ENCODE results near the gene ZNF205. TPM values are rescaled to one million over a fixed set of nuclear protein-coding genes. Genes with fewer than 3 reads are reported as not detected.
"Not testable (repeated sequence)": the region's sequence is repeated elsewhere in the genome, so short reads cannot be mapped to it uniquely, and the experiment has no call there.

ZNF205 gene
- total and polyA plus RNA-seq, 2 experiments from 2014 or later, result 16.6 to 29.1 TPM

- H3K27me3 Mint-ChIP-seq (ENCODE audit: insufficient read depth, low read depth, poor library complexity), result peaks cover 11% of the 10 kb centered on the region
- Histone ChIP-seq H3K36me3 (ENCODE audit: insufficient read depth) (no peaks in the 10 kb centered on the region; the same call in 1 of the 2 replicates), H3K27me3 (ENCODE audit: insufficient read depth) (no peaks in the 10 kb centered on the region), H3K4me3 (no peak overlapping the region), H3K9me2 (ENCODE audit: insufficient read depth) (no peaks in the 10 kb centered on the region), H3K27ac (ENCODE audit: low read depth) (no peak overlapping the region), H3K4me1 (ENCODE audit: insufficient read depth) (peaks cover 9% of the 10 kb centered on the region), H3F3A (replicated peaks; ENCODE audit: low read depth) (no peaks in the 10 kb centered on the region), H4K20me1 (replicated peaks; ENCODE audit: insufficient read depth) (0 out of 2 replicates have a peak, but pooled peaks cover 4% of the 10 kb centered on the region), H3K79me2 (replicated peaks; ENCODE audit: insufficient read depth) (no peaks in the 10 kb centered on the region), H3K4me2 (no peak overlapping the region), H2AFZ (no peak overlapping the region)
- ATAC-seq (no peak), DNase-seq (ENCODE audit: low spot score) (no peak)
- H3K9me3 Mint-ChIP-seq, result no peaks in the 10 kb centered on the region
- peaks cover 48% of the 10 kb centered on the region for H3K36me3 Mint-ChIP-seq (ENCODE audit: low read depth)
- no peak overlapping the region for H3K4me3 Mint-ChIP-seq
- H3K4me1 Mint-ChIP-seq, result peaks cover 37% of the 10 kb centered on the region
- TF ChIP-seq STAT1 (IDR thresholded peaks at IDR 0.05; ENCODE audit: unreplicated experiment) (no peak), ZNF331 (CRISPR knock-in tag; IDR thresholded peaks at IDR 0.05; ENCODE audit: low read depth) (no peak), CTCF (conservative IDR thresholded peaks at IDR 0.05; ENCODE audit: low read depth in 2 of 2) (no peak), ETS1 (IDR thresholded peaks at IDR 0.05) (no peak), JUNB (IDR thresholded peaks at IDR 0.05; ENCODE audit: unreplicated experiment) (no peak)
- H3K27ac Mint-ChIP-seq, result no peak overlapping the region
Measured at GRCh38 chr16:3080024-3080423, 32.4 kb upstream of the ZNF205 start.

DNA sequence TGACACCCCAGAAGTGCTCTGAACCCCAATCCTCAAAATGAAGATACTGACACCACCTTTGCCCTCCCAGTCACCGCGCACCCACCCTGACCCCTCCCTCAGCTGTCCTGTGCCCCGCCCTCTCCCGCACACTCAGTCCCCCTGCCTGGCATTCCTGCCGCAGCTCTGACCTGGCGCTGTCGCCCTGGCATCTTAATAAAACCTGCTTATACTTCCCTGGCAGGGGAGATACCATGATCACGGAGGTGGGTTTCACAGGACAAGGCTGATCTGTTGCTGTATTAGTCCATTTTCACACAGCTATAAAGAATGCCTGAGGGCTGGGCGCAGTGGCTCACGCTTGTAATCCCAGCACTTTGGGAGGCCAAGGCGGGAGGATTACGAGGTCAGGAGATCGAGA lies 30.4 kb upstream of the ZNF205 start:
- not testable (repeated sequence) for H3K4me1 ChIP-seq (ENCODE audit: insufficient read depth); H3K4me3 ChIP-seq; ATAC-seq; H3K27ac ChIP-seq (ENCODE audit: low read depth); H3K4me3 Mint-ChIP-seq; H3K9me3 Mint-ChIP-seq; H3K27me3 ChIP-seq (ENCODE audit: insufficient read depth); H4K20me1 ChIP-seq (replicated peaks; ENCODE audit: insufficient read depth); DNase-seq (ENCODE audit: low spot score); H3K27ac Mint-ChIP-seq; H3K4me2 ChIP-seq; H3K79me2 ChIP-seq (replicated peaks; ENCODE audit: insufficient read depth); H2AFZ ChIP-seq; H3K27me3 Mint-ChIP-seq (ENCODE audit: insufficient read depth, low read depth, poor library complexity); H3K36me3 ChIP-seq (ENCODE audit: insufficient read depth); H3K9me2 ChIP-seq (ENCODE audit: insufficient read depth)
- H3F3A ChIP-seq (replicated peaks; ENCODE audit: low read depth), result 0 out of 2 replicates have a peak, but pooled peaks cover 11% of the 10 kb centered on the region
- peaks cover 32% of the 10 kb centered on the region for H3K4me1 Mint-ChIP-seq
- H3K36me3 Mint-ChIP-seq (ENCODE audit: low read depth), result peaks cover 57% of the 10 kb centered on the region

DNA sequence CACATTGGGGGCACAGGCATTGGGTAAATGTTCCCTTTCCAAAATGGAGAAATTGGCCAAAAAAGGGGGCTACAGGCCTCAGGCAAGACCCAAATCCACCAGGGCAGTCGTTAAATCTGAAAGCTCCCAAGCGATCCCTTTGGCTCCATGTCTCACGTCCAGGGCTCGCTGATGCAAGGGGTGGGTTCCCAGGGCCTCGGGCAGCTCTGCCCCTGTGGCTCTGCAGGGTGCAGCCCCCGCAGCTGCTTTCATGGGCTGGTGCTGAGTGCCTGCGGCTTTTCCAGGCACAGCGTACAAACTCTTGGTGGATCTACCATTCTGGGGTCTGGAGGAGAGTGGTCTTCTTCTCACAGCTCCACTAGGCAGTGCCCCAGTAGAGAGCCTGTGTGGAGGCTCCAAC lies 29.0 kb upstream of the ZNF205 start:
- H3K4me3 Mint-ChIP-seq; H3K4me2 ChIP-seq; H3K36me3 ChIP-seq (ENCODE audit: insufficient read depth); ATAC-seq; H3K9me3 Mint-ChIP-seq; H3K27me3 ChIP-seq (ENCODE audit: insufficient read depth); H3K79me2 ChIP-seq (replicated peaks; ENCODE audit: insufficient read depth); H2AFZ ChIP-seq; H3K27ac ChIP-seq (ENCODE audit: low read depth); DNase-seq (ENCODE audit: low spot score); H3K9me2 ChIP-seq (ENCODE audit: insufficient read depth); H3K4me3 ChIP-seq; H3K27ac Mint-ChIP-seq: not testable (repeated sequence)
- H3K27me3 Mint-ChIP-seq (ENCODE audit: insufficient read depth, low read depth, poor library complexity), result peaks cover 23% of the 10 kb centered on the region
- peaks cover 16% of the 10 kb centered on the region for H3K4me1 ChIP-seq (ENCODE audit: insufficient read depth)
- H3K4me1 Mint-ChIP-seq, result peaks cover 41% of the 10 kb centered on the region
- H4K20me1 ChIP-seq (replicated peaks; ENCODE audit: insufficient read depth), result peaks cover 13% of the 10 kb centered on the region
- peaks cover 25% of the 10 kb centered on the region; the same call in 1 of the 2 replicates for H3F3A ChIP-seq (replicated peaks; ENCODE audit: low read depth)
- H3K36me3 Mint-ChIP-seq (ENCODE audit: low read depth), result peaks cover 57% of the 10 kb centered on the region
